ENCODE measurements around the gene HSCB. TPM values are rescaled to one million over a fixed set of nuclear protein-coding genes. Genes with fewer than 3 reads are reported as not detected.

HSCB gene
- total and polyA plus RNA-seq, 9 of the 15 experiments (the other 6 are each of a cell fraction or from before 2014, with no cell fraction given), result 2.6 to 13.1 (median 8.6) TPM

DNA sequence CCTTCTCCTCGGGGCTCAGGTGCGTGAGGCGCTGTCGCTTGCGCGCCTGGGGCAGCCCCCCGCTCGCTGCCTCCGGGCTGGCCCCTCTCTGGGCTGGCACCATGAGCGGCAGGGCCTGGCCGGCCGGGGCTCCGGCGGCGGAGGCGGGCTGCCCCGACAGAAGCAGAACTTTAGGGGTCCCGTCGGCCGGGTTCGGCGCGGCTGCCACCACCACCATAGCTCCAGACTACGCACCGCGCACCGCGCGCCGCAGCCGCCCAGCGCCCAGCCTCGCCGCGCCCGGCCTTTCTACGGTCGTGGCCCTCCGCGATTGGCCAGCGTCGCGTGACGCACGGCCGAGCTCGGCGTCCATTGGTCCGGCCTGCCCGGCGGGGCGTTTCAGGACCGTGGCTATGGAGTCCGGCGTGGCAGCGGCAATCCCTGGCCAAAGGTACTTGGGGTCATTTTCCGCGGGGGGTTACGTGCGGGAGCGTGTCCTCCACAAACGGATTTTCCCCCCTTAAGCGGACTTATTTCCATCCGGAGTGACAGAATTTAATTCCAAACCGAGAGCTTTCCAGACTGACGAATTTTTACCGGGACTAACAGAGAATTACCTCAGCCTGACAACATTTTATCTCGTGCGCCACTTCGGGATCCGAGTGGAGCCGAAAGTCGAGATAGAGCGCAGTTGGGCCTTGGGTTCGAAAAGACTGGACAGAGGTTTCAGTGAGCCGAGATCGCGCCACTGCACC, 58.6 kb downstream of the HSCB start, which contains the start of gene XBP1 (continued):
- TF ChIP-seq SRF (CRISPR knock-in tag; IDR thresholded peaks at IDR 0.05), result peak in 1 of 2 experiments; percentile 13; a peak in 1 of 4 replicates
- peak; percentile 47; the same call in 1 of the 2 replicates for TF ChIP-seq MXI1 (IDR thresholded peaks at IDR 0.05; ENCODE audit: low read depth, low read length)
- TF ChIP-seq FUS (optimal IDR thresholded peaks at IDR 0.05; ENCODE audit: low read depth, low read length), result no peak
- TF ChIP-seq, protein P1, sequence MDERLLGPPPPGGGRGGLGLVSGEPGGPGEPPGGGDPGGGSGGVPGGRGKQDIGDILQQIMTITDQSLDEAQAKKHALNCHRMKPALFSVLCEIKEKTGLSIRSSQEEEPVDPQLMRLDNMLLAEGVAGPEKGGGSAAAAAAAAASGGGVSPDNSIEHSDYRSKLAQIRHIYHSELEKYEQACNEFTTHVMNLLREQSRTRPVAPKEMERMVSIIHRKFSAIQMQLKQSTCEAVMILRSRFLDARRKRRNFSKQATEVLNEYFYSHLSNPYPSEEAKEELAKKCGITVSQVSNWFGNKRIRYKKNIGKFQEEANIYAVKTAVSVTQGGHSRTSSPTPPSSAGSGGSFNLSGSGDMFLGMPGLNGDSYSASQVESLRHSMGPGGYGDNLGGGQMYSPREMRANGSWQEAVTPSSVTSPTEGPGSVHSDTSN (CRISPR knock-in tag; IDR thresholded peaks at IDR 0.05; ENCODE audit: low read depth), result no peak
- TF ChIP-seq, protein P1 (tag; conservative IDR thresholded peaks at IDR 0.05; ENCODE audit: low read depth), result no peak
- TF ChIP-seq, protein P2, sequence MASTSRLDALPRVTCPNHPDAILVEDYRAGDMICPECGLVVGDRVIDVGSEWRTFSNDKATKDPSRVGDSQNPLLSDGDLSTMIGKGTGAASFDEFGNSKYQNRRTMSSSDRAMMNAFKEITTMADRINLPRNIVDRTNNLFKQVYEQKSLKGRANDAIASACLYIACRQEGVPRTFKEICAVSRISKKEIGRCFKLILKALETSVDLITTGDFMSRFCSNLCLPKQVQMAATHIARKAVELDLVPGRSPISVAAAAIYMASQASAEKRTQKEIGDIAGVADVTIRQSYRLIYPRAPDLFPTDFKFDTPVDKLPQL (IDR thresholded peaks at IDR 0.05; ENCODE audit: extremely low read depth, insufficient read length), result peak; percentile 48
- TF ChIP-seq RB1 (IDR thresholded peaks at IDR 0.05; ENCODE audit: low read depth), result peak; percentile 58; the same call in 1 of the 2 replicates
- TF ChIP-seq, protein P3, sequence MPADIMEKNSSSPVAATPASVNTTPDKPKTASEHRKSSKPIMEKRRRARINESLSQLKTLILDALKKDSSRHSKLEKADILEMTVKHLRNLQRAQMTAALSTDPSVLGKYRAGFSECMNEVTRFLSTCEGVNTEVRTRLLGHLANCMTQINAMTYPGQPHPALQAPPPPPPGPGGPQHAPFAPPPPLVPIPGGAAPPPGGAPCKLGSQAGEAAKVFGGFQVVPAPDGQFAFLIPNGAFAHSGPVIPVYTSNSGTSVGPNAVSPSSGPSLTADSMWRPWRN (IDR thresholded peaks at IDR 0.05; ENCODE audit: low read depth), result no peak
- peak; percentile 71; the same call in 1 of the 2 replicates for TF ChIP-seq NBN (IDR thresholded peaks at IDR 0.05; ENCODE audit: low read depth)
- 0 out of 2 replicates have a peak, but pooled peaks have one; percentile 69 for TF ChIP-seq ZNF644 (tag; IDR thresholded peaks at IDR 0.05; ENCODE audit: low read depth)
- peak; percentile 74 for TF ChIP-seq FOS (IDR thresholded peaks at IDR 0.05; ENCODE audit: extremely low read depth, insufficient read length)
- TF ChIP-seq, protein P4, sequence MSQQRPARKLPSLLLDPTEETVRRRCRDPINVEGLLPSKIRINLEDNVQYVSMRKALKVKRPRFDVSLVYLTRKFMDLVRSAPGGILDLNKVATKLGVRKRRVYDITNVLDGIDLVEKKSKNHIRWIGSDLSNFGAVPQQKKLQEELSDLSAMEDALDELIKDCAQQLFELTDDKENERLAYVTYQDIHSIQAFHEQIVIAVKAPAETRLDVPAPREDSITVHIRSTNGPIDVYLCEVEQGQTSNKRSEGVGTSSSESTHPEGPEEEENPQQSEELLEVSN (IDR thresholded peaks at IDR 0.05; ENCODE audit: borderline replicate concordance in 1 of 2, extremely low read depth in 1 of 2, insufficient read depth in 1 of 2, insufficient read length in 1 of 2, low read depth in 1 of 2, low read length in 1 of 2, poor library complexity in 1 of 2, severe bottlenecking in 1 of 2), result peak; percentile 21 to 43
- peak; percentile 90 for TF ChIP-seq NFRKB (IDR thresholded peaks at IDR 0.05; ENCODE audit: low read depth)
- peak; percentile 89 for TF ChIP-seq EP400 (IDR thresholded peaks at IDR 0.05)
- TF ChIP-seq NONO (IDR thresholded peaks at IDR 0.05; ENCODE audit: low read depth in 2 of 2, low read length in 1 of 2), result peak in 1 of 2 experiments; percentile 85; a peak in 3 of 4 replicates
- TF ChIP-seq RBM25 (IDR thresholded peaks at IDR 0.05; ENCODE audit: low read depth, low read length, severe bottlenecking), result peak; percentile 98
- TF ChIP-seq ETS2 (tag; IDR thresholded peaks at IDR 0.05; ENCODE audit: borderline replicate concordance, poor library complexity, severe bottlenecking), result no peak
- 0 out of 2 replicates have a peak, but pooled peaks have one; percentile 9 for TF ChIP-seq NR2C2 (CRISPR knock-in tag; IDR thresholded peaks at IDR 0.05)
- TF ChIP-seq NR2C2 (tag; IDR thresholded peaks at IDR 0.05), result peak; percentile 37; the same call in 1 of the 2 replicates
- TF ChIP-seq SUPT5H (IDR thresholded peaks at IDR 0.05), result peak; percentile 75
- no peak for TF ChIP-seq LEF1 (IDR thresholded peaks at IDR 0.05)
- TF ChIP-seq MAZ (CRISPR knock-in tag; conservative IDR thresholded peaks at IDR 0.05 in 1 of 2, IDR thresholded peaks at IDR 0.05 in 1 of 2), result 0 out of 4 replicates have a peak, but pooled peaks of 1 of the 2 experiments have one; percentile 34

All from K562 (cell line).